ENCODE data around the gene GID4.

Gene GID4

GRCh38 chr17:18042983-18043382 is 3.8 kb downstream of the GID4 start:
- DNase-seq (ENCODE audit: low read depth in 2 of 2, low spot score in 1 of 2): no peak

- no peak for DNase-seq (ENCODE audit: low read depth in 2 of 2, low spot score in 1 of 2)
Measured at GRCh38 chr17:18043491-18043890, 4.3 kb downstream of the GID4 start.

GRCh38 chr17:18044609-18045008 is 5.4 kb downstream of the GID4 start:
- no peak for DNase-seq (ENCODE audit: low read depth in 2 of 2, low spot score in 1 of 2)

GRCh38 chr17:18045691-18046350 is 6.6 kb downstream of the GID4 start:
- no peak for DNase-seq (ENCODE audit: low read depth in 2 of 2, low spot score in 1 of 2)

DNA sequence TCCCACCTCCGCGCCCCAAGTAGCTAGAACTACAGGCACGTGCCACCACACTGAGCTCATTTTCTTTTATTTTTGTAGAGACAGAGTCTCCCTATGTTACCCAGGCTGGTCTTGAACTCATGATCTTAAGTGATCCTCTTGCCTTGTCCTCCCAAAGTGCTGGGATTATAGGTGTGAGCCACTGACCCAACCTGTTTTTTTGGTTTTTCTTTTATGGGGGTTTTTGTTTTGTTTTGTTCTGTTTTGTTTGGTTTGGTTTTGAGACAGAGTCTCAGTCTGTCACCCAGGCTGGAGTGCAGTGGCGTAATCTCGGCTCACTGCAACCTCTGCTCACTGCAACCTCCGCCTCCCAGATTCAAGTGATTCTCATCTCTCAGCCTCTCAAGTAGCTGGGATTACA is 16.4 kb downstream of the GID4 start:
- DNase-seq (ENCODE audit: low read depth in 2 of 2, low spot score in 1 of 2): no peak

- no peak for DNase-seq (ENCODE audit: low read depth in 2 of 2, low spot score in 1 of 2)
Measured at GRCh38 chr17:18056214-18056613, 17.0 kb downstream of the GID4 start.

- no peak for DNase-seq (ENCODE audit: low read depth in 2 of 2, low spot score in 1 of 2)
Measured at GRCh38 chr17:18059283-18059682, 20.1 kb downstream of the GID4 start.

DNA sequence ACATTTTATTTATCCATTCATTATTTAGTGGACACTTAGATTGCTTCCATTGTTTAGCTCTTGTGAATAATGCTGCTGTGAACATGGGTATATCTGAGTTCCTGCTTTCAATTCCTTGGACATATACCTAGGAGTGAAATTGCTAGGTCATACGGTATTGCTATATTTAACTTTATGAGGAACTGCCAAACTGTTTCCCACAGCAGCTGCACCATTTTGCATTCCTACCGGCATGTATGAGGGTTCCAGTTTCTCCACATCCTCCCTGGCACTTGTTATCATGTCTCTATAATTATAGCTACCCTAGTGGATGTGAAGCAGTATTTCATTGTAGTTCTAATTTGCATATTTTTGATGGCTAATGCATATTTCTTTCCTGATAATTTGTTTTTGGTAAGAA is 24.8 kb downstream of the GID4 start:
- DNase-seq (ENCODE audit: low read depth in 2 of 2, low spot score in 1 of 2): no peak

DNA sequence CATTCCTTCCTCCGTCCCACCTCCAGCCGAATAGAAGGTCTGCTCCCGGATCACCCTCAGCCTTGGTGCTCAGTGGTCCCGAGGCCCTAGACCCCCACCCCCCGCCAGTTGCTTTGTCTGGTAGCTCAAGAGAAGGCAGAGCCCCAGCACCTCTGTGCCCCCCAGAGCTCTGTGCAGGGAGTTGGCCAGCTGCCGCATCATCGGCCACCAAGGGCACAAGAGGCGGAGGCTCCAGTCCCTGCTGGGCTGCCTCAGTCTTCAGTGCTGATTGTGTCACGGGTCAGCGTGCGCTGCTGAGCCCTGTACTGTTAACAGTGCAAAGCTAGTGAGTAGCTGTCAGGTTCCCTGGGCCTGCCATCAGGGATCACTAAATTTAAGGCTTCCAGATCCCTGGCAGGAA is 26.3 kb downstream of the GID4 start:
- no peak for DNase-seq (ENCODE audit: low read depth in 2 of 2, low spot score in 1 of 2)

DNA sequence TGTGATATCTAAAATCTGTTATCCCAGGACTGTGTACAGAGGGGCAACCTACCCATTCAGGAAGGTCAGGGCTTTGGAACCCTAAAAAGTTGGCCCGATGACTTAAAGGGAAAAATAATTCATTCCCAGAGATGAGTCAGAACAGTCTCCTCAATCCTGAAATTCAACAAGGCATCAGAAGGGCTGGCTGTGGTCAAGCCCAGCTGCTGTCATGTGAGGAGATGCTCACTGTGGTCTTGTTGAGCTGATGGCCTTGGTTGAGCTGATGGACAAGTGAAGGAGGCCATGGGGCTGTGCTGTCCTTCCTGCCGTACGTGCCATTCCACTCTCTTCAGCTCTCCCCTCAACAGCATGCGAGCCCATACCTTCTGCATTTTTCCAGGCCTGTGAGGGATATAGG is 27.7 kb downstream of the GID4 start:
- DNase-seq (ENCODE audit: low read depth in 2 of 2, low spot score in 1 of 2): no peak

DNA sequence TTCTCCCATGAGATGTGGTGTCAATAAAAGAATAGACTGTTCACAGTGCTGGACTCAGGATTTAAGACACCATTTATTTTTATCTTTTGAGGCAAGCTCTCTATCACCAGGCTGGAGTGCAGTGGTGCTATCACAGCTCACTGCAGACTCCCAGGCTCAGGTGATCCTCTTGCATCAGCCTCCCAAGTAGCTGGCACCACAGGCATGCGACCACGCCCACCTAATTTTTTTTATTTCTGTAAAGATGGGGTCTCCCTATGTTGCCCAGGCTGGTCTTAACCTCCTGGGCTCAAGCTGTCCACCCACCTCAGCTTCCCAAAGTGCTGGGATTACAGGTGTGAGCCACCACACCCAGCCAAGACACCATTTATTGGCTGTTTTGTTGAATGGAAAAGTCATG is 29.9 kb downstream of the GID4 start:
- DNase-seq (ENCODE audit: low read depth in 2 of 2, low spot score in 1 of 2): no peak

DNA sequence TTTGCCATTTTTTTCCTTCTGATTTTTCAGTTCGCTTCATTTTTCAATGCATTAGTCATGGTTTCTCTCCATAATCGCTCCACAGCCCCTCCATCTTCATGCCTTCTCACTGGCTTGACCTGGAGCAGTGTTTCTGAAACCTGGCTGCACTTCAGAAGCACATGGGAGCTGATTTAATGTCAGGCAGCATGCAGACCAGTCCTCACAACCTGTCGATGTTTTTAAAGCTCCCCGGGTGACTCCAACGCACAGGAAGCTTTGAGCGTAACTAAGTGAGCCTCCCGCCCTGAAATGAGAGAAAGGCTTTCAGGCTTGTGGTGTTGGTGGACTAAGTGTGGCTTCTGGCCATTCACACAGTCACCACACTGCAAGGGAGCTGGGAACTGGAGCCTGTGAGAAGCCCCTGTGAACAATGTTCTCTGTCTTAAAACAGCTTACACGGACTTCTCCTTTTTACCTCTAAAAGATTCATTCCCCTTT is 31.7 kb downstream of the GID4 start:
- DNase-seq (ENCODE audit: low read depth in 2 of 2, low spot score in 1 of 2): no peak

GRCh38 chr17:18071751-18072150 is 32.5 kb downstream of the GID4 start:
- DNase-seq (ENCODE audit: low read depth in 2 of 2, low spot score in 1 of 2): no peak

- DNase-seq (ENCODE audit: low read depth in 2 of 2, low spot score in 1 of 2): no peak
Measured at GRCh38 chr17:18074566-18075272, 35.5 kb downstream of the GID4 start.

- DNase-seq (ENCODE audit: low read depth in 2 of 2, low spot score in 1 of 2): no peak
Measured at GRCh38 chr17:18076936-18077335, 37.7 kb downstream of the GID4 start.

- DNase-seq (ENCODE audit: low read depth in 2 of 2, low spot score in 1 of 2): no peak
Measured at GRCh38 chr17:18079543-18079942, 40.3 kb downstream of the GID4 start.

- DNase-seq (ENCODE audit: low read depth in 2 of 2, low spot score in 1 of 2): no peak
Measured at GRCh38 chr17:18084256-18084655, 45.0 kb downstream of the GID4 start.

DNA sequence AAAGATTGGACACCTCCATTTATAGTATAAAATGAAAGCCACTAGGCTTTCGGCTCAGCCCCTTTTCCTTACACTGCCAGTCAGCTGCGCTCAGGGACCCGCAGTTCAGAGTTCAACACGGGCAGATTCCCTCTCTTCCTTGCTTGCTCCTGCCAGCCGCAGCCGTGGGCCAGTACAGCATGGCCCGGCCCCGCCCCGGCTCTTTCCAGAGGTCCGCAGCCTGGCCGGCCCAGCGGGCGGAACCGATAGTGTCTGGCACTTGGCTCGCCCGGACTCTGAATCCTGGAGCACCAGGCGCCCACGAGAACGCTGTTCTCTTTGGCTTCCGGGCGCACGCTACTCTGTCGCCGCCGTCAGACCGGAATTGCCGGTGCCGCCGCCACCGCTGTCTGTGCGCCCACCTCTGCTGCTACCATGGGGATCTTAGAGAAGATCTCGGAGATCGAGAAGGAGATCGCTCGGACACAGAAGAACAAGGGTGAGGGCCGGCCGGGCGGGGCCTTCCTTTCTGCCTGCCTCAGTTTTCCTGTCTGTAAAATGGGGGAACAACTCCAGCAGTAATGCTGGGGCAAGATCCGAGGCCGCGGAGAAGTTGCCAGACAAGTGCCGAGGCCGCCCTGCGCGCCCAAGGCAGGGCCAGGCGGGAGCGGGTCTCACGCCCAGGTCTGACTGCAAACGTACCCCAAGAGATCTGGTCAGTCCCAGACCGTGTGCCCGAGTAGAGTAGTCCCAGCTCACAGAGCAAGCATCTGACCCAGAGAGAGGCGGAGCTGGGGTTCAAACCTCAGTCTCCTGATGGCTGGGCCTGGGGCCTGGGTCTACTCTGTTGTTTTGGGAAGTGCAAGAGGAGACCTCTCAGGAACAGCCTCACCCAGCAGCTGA is 48.6 kb downstream of the GID4 start, which contains the start of gene DRG2:
Gene DRG2 (plus strand): TSS at position 339 of the 882 bp plus-strand sequence. CDS start 76 bp downstream, at position 415.
- peak; percentile 70 to 79 for DNase-seq (ENCODE audit: low read depth in 2 of 2, low spot score in 1 of 2)

DNA sequence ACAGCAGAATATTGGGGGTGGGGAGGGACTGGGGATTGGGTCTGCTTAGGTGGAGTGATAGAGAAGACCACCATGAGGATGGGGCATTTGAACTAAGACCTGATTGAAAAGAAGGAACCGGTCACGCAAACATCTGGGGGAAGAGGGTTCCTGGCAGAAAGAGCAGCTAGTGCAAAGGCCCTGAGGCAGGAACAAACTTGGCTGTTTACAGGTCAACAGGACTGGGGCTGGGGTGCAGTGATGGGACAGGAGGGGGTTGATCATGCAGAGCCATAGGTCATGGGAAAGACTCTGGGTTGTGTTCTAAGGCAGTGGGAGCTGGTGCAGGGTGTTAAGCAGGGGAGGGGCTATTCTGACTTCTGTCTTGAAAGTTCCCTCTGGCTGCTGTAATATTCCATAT is 50.4 kb downstream of the GID4 start:
- DNase-seq (ENCODE audit: low read depth in 2 of 2, low spot score in 1 of 2): no peak

DNA sequence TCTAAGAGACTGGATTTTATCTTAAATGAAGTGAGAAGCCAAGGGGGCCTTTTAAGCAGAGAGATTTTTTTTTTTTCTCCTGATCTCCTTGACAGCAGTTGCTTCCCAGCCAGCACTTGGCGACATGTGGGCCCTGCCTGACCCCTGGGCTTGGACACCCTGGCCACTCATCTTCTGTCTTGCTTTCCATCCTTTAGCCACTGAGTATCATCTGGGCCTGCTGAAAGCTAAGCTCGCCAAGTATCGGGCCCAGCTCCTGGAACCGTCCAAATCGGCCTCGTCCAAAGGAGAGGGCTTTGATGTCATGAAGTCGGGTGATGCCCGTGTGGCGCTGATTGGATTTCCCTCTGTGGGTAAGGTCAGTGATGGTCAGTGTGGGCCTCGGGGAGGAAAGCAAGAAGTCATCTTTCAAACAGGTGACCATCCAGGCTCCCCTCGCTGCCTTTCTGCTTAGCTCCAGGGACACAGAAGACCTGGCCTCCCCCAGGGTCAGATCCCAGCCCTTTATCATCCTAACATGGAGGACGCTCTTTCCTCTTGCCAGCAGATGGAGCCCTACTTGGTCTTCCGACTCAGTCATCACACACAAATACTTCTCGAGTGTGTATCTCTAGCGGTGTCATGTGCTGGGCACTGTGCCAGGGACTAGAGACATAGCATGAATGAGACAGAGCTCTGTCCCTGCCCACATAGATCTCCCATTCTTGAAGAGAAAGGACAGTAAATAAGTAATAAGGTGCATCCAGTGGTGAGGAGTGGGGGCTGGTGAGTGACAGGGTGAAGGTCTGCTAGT is 54.6 kb downstream of the GID4 start:
- no peak for DNase-seq (ENCODE audit: low read depth in 2 of 2, low spot score in 1 of 2)

- DNase-seq (ENCODE audit: low read depth in 2 of 2, low spot score in 1 of 2): no peak
Measured at GRCh38 chr17:18094409-18094807, 55.2 kb downstream of the GID4 start.
